NCI-H1048 (cell line): ENCODE data around the gene RALGPS2.

Experiments
- DNase-seq: peaks from one replicate; lab custom pipeline; 2025; lab: John Stamatoyannopoulos, UW

RALGPS2 gene

GRCh38 chr1:178919581-178919980, 194.5 kb downstream of the RALGPS2 start:
- no peak for DNase-seq

DNA sequence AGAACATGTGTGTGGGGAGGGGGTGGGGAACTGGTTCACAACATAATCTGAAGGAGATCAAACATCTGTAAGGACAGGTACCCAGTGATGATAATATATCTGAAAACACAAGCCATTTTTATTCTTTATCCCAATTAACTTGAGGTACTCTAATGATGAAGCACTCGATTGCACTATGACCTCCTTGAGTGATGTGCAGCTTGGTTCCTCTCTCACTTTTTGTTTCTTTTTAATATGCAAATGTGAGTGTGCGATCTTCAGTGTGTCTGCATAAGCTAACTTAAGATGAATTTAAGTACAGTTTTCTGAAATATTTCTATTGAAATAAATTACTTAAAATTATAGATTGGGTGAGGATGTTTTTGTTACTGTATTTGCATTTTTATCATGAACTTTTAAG, 196.5 kb downstream of the RALGPS2 start:
- no peak for DNase-seq

DNA sequence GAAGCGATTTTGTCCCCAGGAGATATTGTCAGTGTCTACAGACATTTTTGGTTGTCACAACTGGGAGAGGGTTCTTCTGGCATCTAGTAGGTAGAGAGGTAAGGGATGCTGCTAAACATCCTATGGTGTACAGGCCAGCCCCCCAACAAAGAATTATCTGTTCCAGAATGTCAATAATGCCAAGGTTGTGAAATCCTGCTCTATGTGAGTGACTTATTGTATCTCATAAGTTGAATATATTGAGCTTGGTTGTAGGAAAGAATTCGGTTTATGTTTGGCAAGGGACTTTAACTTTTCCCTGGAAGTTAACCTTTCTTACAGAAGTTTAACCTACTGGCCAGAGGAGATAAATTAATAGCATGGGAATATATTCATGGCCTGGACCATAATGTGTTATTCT, 198.5 kb downstream of the RALGPS2 start:
- no peak for DNase-seq

- DNase-seq, result no peak
These were observed 201.0 kb downstream of the RALGPS2 start for GRCh38 chr1:178926046-178926445.

DNA sequence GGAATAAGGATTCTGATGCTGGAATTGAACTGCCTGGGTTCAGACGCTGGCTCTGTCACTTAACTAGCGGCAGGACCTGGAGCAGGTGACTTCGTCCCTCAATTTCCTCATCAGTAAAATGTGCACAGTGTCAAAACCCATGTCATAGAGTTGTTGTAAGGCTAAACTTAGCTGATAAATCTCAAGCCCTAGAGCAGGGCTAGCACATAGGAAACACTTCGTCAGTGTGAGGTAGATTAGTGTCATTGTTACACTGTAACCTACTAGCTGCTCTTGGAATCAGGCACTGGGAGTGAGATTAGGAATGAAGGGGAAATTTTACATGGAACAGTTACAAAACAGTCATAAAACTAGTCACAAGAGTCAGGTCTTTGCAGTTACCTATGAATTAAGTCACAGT, 202.0 kb downstream of the RALGPS2 start:
- no peak for DNase-seq

DNA sequence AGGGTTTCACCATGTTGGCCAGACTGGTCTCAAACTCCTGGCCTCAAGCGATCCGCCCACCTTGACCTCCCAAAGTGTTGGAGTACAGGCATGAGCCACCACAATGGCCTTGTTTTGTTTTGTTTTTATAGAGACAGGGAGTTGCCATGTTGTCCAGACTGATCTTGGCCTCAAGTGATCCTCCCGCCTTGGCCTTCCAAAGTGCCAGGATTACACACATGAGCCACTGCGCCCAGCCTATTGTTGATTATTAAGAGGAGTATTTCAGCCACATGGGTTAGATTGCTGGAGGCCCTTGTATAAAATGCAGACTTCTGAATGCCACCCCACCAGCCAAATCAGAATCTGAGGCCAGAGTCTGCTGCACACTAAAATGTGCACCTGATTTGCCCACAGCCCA, 203.0 kb downstream of the RALGPS2 start:
- DNase-seq, result no peak

GRCh38 chr1:178928976-178929375, 203.9 kb downstream of the RALGPS2 start:
- DNase-seq, result no peak

- no peak for DNase-seq
These were observed 207.0 kb downstream of the RALGPS2 start for GRCh38 chr1:178931858-178932551.

GRCh38 chr1:178932552-178932906, 207.5 kb downstream of the RALGPS2 start:
- DNase-seq, result no peak

DNA sequence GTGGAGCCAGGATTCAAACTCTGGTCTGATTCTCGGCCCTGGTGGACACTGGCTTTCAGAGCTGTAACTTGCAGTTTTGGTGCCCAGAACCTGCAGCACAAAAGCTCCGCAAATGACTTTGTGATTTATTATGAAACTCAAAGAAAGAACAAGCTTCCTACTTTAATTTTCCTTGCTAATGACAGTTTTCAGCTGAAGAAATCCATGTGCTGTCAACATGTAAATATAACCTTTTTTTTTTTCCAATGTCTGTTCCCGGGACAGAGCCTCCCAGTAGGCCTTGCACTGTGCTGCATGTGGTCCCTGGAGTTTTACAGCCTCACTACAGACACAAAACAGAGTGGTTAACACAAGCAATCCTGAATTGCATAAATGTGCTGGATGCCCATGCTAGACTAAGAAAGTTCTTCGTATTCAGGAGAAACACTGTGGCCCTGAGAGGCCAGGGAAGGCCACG, 208.1 kb downstream of the RALGPS2 start:
- DNase-seq, result no peak

DNA sequence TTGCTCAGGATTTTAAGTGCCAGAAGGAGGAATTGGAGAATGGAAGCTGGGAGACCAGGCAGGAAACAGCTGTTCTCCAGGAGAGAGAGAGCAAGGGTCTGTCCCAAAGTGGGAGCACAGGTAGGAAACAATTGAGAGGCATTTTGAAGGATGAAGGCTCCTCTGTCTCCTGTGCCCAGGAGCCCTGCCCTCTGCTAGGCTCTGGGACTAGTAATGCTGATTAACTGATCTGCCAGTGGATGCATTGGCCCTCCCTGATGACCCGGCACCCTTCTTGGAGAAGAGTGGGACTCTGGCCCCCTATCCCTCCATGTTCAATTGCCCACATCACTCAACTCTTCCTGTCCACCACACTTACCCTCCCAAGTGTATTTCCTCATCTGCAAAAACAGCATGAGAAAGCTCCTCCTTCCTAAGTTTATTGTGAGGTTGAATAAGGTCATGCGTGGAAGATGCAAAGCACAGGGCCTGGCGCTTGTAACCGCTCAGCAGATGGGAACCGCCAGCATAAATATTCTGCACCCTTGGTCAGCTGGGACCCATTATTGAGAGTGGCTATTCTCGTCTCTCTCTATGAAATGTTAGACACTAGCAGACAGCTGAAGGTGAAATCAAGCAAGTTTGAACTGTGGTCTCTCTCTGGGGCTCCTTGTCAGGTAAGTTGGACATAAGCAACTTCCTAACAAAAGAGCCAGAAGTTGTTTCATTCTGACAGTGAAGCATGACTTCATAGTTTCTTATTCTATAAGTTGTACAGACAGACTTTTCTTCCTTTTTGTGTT, 208.9 kb downstream of the RALGPS2 start:
- no peak for DNase-seq

DNA sequence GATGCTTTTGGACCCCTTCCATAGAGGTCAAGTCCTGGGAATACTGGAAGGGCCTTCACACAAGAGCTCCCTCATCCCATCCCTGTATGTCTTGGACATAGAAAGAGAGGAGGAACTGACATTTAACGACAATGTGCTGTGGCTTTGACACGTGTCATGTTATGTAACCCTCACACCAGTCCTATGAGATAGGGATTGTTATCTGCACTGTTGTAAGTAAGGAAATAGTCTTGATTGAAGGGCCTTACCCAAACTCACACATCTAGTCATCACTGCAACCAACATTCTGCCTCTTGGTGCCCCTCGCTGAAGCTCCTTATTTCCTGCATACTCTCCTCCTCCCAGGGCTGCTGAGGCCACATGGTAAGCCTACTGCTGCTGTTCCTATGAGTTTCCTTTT, 209.5 kb downstream of the RALGPS2 start:
- no peak for DNase-seq

GRCh38 chr1:178935610-178936009, 210.6 kb downstream of the RALGPS2 start:
- no peak for DNase-seq

DNA sequence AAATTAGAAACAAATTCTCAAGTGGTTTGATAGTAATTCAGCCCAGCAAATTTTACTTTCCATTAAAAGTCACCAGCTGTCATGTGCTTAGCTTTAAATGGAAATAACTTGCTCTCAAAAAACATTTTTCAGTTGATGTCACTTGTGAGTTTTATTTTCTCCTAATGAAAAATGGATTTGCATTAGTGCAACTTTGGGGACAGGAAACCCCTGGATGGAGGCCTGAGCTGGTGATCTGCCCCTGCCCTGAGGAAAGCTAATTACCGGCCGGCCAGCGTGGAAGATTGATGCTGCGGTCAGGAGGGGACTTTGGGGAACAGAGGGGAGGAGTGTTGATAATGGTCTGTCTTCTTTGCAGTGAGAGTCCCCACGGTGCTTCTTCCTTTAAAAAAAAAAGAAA, 212.7 kb downstream of the RALGPS2 start:
- no peak for DNase-seq

DNA sequence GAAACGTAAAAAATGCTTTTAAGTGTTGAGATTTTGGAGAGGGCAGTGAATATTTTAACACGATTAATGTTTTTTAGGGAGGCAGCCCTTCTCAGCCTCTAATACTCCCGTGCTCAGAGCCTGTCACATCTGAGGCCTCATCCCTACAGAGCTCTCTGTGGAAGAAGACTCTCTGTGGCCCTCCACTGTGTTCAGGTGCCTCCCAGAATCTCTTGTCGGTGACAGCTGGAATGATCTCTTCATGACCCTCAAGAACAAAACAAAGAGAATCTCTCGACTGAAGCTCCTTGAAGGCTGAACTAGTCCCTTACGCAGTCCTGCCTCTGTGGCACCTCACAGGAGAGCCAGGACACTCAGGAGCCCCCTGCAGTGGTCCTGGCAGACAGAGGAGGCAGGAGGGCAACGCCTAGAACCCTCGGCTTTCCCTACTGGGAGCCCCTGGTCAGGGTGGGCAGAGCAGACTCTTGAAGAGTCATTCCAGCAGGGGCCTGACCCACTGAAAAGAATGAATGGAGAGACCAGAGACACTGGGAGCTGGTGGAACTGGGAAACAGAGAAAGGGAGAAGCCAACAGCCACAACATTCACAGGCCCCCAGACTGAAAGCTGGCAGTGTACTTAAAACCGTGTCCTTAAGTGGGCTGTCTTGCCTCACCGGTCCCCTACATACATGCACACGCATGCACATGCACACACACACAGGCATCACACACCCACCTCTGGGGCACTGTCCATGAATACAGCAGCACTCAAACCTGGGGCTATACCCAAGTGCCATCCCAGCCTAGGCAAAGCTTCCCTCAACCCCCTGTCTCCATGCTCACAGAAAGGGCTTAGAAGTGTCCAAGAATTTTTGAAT, 213.3 kb downstream of the RALGPS2 start:
- no peak for DNase-seq

GRCh38 chr1:178938959-178939317, 213.9 kb downstream of the RALGPS2 start:
- no peak for DNase-seq

DNA sequence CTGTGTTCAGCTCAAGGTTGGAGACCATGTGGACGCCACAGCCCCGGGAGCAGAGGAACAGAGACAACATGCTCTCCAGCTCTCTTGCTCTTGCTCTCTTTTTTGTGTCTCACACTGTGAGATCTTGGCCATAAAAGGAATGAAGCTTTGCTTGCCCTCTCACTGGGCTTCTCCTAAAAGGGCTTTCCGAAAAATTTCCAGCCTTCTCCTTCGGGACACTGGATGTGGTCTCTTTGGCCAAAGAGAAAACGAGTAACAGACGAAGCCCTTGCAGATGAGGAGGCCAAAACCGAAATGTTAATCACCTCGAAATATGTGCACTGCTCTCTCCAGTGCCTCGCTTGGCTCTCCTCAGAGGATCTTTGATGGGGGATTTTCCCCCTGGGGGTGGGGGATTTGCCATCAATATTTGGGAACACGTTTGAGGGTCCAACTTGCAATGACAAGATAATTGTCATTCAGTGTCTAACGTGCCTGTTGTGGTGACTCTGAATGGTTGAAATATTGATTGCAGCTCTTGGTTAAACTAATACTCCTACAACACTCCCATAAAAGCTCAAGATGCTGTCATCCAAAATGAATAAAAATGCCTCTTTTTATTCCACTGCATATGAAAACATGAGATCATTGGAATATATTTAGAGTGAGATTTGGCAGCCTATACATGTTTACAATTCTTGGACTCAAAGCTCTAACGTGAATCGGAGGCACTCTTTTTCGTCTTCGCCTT, 214.5 kb downstream of the RALGPS2 start:
- no peak for DNase-seq

DNA sequence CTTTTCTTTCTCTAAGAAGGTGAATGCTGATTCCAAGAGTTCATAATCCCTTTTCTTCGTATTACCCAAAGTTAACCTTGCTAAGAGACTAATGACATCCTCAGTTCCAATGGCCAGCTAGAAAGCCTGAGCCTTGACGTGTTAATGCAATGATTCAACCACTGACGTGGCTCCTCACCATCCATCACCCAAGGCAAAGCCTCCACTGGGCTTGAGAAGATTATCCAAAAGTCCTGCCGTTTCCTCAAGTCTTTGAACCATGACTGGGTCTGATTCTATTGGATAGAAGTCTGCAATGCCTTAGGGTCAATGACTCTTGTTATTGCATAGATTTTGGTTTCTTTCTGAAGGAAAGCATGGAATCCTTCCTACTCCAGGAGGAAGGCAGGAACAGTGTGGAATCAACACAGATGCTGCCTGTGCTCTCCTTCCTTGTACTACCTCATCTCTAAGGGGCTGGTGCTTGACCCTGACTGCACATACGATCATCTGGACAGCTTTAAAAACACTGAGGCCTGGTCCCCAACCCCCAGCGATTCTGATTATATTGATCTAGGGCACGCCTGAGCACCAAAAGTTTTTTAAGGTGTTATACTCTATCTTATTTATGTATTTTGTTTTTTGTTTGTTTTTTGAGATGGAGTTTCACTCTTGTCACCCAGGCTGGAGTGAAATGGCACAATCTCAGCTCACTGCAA, 215.2 kb downstream of the RALGPS2 start:
- no peak for DNase-seq

DNA sequence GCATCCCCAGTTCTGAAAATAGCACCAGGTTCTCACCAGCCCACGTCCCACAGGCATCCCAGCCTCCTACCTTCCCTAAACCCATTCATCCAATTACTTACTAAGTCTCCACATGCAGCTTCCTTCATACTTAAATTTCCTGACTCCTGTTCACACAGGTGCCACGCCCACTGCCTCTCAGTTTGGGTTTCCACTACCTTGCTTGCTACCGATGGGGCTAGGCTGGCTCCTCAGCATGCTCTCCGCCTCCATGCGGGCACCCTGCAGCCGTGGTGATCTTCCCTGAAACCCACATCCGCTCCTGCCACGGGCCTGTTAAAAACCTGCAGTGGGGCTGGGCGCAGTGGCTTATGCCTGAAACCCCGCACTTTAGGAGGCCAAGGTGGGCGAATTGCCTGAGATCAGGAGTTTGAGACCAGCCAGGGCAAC, 216.2 kb downstream of the RALGPS2 start:
- DNase-seq, result no peak

GRCh38 chr1:178941849-178942248, 216.8 kb downstream of the RALGPS2 start:
- DNase-seq, result no peak
